Measurements from ENCODE around the gene DOCK4.

DNA sequence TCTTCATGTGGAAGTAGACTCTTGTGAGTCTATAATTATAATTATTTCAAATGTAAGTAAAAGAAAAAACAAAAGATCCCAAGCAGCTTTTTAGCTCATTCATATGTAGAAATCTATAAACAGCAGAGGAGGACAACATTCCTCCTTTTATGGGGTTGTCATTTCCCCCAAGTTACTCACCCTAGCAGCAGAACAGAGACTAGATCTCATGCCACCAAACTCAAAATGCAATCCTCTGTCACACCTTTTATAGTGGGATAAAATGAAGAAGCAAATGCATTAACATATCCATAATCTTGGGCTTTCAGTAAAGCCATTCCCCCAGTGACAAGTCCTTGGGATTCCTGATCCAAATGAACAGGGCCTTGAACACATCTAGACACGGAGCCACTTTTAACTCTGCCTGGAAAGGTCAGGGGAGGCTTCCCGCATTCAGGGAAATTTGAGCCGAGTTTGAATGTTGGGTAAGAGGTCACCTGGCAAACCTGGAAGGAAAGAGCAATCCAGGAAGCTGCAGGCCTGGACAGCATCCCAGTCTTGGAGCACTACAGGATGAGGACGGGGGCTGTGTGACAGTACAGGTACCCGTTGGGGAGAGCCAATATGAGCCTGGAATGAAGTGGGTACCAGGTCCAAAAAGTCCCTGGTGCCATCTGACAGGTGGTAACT, 76.4 kb downstream of the DOCK4 start:
- TF ChIP-seq EZH2 (IDR thresholded peaks at IDR 0.05; ENCODE audit: low read length): no peak
- TF ChIP-seq, protein P1, sequence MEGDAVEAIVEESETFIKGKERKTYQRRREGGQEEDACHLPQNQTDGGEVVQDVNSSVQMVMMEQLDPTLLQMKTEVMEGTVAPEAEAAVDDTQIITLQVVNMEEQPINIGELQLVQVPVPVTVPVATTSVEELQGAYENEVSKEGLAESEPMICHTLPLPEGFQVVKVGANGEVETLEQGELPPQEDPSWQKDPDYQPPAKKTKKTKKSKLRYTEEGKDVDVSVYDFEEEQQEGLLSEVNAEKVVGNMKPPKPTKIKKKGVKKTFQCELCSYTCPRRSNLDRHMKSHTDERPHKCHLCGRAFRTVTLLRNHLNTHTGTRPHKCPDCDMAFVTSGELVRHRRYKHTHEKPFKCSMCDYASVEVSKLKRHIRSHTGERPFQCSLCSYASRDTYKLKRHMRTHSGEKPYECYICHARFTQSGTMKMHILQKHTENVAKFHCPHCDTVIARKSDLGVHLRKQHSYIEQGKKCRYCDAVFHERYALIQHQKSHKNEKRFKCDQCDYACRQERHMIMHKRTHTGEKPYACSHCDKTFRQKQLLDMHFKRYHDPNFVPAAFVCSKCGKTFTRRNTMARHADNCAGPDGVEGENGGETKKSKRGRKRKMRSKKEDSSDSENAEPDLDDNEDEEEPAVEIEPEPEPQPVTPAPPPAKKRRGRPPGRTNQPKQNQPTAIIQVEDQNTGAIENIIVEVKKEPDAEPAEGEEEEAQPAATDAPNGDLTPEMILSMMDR (optimal IDR thresholded peaks at IDR 0.05 in 1 of 3, IDR thresholded peaks at IDR 0.05 in 1 of 3, conservative IDR thresholded peaks at IDR 0.05 in 1 of 3; ENCODE audit: extremely low read depth in 1 of 3, insufficient read depth in 2 of 3, low read length in 3 of 3): no peak
